Stimulated activated CD8-positive, alpha-beta memory T cell treated with anti-CD3 and anti-CD28 coated beads, Interleukin-4, amount 100 ng/mL, for 1 hour (primary cell): ENCODE data around the gene DPH6.
A peak's percentile ranks its signal among the peaks of the same experiment; 100 is the strongest.
"Not testable (repeated sequence)": the region's sequence is repeated elsewhere in the genome, so short reads cannot be mapped to it uniquely, and the experiment has no call there.

Experiments
- DNase-seq, 2 donors: peaks; one replicate each; pipeline ENCODE4 v3.0.0-alpha.2; 2020; ENCODE audit warnings: low read depth in 2 of 2, low spot score in 1 of 2

Gene DPH6

GRCh38 chr15:35545824-35546510 lies at the start of gene DPH6:
Gene DPH6, minus strand, starts transcription at chr15:35546165. Its CDS starts 24 bp downstream, at chr15:35546141.
- DNase-seq = peak; percentile 47 to 59

DNA sequence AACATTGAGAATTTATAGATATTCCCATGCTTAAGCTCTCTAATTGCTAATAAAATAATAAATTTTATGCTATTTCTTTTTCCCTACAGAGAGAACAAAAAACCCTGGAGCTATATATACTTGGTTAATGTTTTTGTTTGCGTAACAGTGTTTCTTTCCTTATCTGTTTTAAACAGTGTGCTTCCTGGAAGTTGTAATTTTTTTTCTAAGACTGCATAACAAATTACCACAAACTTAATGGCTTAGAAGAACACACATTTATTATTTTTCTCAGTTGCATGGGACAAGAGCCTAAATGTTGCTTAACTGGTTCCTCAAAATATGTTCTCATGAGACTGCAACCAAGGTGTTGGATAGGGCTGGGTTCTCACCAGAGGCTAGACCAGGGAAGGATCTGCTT lies 49.7 kb upstream of the DPH6 start:
- DNase-seq = no peak

- not testable (repeated sequence) for DNase-seq
Measured at GRCh38 chr15:35591987-35592386, 46.0 kb upstream of the DPH6 start.

DNA sequence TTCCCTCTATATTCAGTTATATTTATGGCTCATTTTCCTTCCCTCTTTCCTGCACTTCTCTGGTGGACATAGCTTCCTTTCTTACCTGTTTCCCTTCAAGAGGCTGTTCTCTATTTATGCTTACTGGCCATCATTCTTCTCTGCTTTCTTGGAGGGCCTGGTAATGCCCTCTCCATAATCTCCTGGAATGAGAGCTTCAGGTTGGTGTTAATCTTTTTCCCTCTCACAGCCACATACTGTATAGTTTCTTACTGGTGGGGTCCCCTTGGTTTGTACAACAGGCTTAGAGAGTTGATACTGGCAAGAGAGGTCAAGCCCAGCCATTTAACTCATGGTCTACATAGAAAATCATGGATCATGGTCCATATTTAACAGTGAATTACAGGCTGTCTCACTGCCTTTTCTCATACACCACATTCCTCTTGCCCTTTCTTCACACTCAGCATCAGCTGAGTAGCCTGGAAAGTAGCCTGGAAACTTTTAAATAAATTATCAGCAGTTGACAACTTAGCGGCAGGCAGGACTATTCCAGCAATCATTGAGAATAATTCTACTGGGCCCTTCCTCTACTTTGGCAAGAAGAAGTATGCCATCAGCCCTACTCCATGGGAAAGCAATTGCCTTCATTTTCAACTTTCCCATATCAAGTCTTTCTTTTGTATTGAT lies 38.0 kb upstream of the DPH6 start:
- DNase-seq = no peak

DNA sequence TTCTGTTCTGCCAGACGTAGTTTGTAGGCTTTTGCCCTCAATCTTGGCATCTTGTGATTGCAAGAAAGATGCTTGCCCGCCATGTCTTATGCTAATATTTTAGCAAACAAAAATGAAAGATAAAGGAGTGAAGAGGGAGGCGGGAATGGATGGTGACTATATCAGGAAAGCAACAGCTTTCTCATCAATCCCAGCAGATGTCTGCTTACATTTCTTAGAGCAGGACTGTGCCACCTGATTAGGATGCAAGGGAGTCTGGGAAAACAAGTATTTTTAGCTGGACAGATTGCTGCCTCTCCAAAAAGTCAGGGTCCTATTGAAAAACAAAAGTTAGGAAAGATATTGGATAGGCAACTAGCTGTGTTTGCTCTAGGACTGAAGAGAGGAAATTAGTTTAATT lies 34.6 kb upstream of the DPH6 start:
- no peak for DNase-seq

DNA sequence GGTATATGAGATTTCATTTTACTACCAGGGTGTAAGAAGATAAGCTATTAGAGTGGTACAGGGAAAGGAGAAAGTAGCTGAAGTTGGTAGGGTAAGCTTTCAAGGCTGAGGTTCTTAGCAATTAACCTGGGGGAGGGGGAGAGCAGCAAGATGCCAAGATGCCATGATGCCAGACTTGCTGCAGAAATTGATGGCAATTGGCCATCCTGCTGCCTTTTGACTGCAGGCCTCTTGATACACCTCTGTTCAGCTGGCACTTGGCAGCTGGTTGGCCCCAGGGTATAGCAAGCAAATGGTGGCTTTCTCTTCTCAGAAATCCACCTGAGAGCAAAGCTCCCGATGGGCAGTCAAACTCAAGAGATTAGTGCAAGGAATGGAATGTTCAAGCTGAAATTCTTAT lies 21.4 kb upstream of the DPH6 start:
- no peak for DNase-seq

DNA sequence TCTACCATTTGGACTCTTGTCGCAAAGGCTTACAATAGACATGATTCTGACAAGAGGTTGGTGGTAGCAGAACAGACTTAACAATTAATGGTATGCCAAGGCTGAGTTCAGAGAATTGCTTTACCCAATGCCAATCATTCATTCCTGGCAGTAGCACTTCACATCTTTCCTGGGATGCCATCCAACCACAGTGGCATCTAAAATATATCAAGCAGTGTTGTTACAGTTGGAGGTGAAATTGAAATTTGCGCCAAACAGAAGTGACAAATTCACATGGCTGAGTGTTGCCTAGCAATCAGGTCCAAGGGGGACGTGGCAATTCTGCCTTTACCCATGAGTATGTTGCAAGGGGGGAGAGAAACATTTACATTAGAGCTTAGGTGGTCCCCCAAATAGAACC lies 21.0 kb upstream of the DPH6 start:
- DNase-seq = no peak

- no peak for DNase-seq
Measured at GRCh38 chr15:35565901-35566300, 19.9 kb upstream of the DPH6 start.

DNA sequence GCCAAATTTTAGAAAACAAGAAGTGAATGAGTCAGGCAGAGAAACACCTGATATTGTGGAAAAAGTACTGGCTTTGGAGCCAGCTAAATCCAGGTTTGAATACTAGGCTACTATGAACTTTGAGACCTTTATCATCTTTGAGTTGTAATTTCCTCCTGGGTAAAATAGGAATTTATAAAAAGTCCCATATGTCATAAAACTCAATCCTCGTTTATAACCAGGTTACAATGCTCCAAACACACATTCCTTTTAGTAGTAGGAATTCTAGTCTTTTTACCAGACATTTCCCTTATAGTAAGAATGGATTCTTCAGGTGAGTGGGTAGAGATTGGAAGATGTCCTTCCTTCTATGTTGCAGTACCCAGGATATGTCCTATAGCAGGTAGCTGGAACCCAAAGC lies 16.7 kb upstream of the DPH6 start:
- no peak for DNase-seq

DNA sequence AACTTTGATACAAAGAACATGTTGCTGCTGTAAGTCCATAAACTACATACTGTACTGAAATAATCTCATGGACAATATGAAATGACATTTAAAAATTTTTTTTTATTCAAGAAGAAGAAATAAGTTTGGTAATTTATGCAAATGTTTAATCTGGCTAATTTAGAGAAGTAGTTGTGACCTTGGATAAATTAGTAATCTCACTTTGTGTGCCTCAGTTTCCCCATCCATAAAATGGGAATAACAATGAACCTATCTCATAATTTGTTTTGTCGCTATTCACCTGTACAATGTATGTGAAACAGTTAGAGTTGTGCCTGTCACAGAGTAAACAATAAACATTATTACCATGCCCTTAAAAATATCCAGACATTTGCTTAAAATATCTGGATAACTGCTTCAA lies 15.3 kb upstream of the DPH6 start:
- DNase-seq = no peak

DNA sequence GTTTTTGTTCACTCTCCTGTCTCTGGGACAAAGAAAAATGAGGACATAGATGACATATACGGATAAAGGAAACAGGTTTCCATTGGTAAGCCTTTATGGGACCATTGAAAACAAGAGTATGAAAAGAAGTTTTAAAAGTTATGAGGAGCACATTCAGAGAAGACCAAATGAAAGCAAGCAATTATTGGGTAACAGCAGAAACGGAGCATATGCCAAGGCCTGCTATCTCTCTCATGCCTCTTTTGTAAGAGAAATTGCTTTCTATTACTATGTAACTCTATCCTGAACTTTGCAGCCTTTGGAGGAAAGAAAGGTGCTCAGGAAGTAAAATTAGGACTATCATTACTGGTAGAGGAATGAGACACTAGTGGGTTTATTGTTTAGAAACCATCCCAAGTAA lies 14.9 kb upstream of the DPH6 start:
- no peak for DNase-seq

DNA sequence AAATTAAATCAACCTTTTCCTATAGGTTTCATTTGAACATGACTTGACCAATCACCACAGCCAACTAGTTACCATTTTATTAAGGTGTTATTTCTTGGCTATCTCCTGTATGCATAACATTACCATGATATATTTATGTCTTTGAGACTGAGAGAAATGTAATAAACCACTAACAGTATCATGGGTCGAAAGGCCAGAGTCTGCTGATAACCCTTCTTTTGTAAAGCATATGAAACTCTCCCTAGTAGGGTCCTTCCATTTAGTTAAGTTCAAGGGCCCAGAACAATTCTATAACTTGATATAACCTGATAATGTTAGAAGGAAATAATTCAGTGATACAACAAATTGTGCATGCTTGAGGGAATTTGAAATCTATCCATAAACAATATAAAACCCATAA lies 14.3 kb upstream of the DPH6 start:
- DNase-seq = no peak

DNA sequence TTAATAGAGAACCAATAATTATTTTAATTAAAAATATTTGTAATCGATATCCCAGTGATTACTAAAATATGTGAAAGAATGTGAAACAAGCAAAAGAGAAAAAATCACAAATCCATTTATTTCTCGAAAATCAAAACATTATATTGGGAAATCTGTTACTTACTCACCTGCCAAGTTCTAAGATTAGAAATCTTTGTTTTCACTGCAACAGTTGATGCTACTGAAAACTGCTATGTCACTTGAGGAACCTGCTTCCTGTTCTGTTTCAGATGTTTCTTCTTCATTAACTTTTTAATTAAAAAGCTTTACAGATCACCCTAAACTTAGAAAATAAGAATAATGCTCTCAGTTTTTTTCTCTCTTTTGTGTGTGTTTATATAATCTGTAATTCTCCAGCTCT lies 13.7 kb upstream of the DPH6 start:
- no peak for DNase-seq

- DNase-seq = no peak
Measured at GRCh38 chr15:35557544-35557943, 11.6 kb upstream of the DPH6 start.

DNA sequence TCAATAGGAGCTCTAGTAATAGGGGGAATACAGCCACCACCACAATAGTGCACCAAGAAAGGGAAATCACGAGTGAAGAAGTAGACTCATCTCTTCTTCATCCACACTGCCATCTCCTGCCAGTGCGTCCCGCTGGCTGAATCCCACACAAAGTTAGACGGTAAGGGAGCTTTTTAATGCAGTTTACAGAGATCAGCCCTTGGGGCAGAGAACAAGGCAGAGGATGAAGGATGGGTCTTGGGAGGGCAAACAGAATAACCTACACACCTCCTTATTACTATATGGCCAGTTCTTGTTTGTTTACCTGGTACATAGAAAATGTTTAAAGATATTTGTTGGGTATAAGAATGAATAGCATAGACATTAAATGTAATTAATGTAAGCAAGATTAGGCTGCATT lies 11.0 kb upstream of the DPH6 start:
- DNase-seq = no peak

GRCh38 chr15:35555244-35555643 lies 9.3 kb upstream of the DPH6 start:
- DNase-seq = no peak

GRCh38 chr15:35550957-35551356 lies 5.0 kb upstream of the DPH6 start:
- DNase-seq = no peak

DNA sequence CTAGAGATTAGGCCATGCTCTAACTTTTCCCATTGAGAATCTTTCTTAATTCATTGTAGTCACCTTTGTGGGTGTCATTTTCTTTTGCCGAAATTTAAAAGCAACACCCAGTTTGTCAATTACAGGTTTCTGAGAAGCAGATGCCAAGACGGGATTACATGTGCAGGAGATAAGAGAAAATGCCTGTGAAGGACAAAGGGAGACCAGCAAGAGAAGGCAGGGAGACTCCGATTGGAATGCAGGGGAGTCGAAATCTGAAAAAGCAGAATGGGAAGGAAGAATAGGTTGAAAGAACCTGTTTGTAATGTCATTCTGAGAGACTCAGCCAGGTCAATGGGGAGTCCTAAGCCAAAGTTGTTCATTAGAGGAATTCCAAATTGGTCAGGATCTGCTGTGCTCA lies 3.6 kb upstream of the DPH6 start:
- DNase-seq = no peak

- DNase-seq = no peak
Measured at GRCh38 chr15:35548435-35548834, 2.5 kb upstream of the DPH6 start.

- no peak for DNase-seq
Measured at GRCh38 chr15:35547775-35548364, 1.9 kb upstream of the DPH6 start.

- no peak for DNase-seq
Measured at GRCh38 chr15:35546511-35547381, 781 bp upstream of the DPH6 start.
